Pancreas (tissue), 10 donors: ENCODE measurements around the gene CPTP. TPM values are rescaled to one million over a fixed set of nuclear protein-coding genes. Genes with fewer than 3 reads are reported as not detected.

Experiments
- ATAC-seq, 4 donors: fragments of 200-7000 bp; cut with Tn5 transposase; one replicate each; pipeline versions ENCODE4 v1.8.0 to v1.9.1; 2020; ENCODE audit warnings: mild to moderate bottlenecking in 4 of 4, moderate library complexity in 4 of 4
- DNase-seq, 6 donors: peaks; one replicate each; pipeline ENCODE4 v3.0.0-alpha.2; 2020
- FAIRE-seq: peaks from 2 replicates; lab custom pipeline; 2012; peaks lifted over from hg19 to GRCh38; lab: Jason Lieb, UNC
- H3K27ac ChIP-seq, 4 donors: fragments of 200-600 bp; sonication (generic); 1 replicate in 3 of 4; 2 replicates in 1 of 4; pipeline versions ENCODE4 v1.5.0 to v1.8.0; 2020
- H3K27me3 ChIP-seq, 4 donors: fragments of 200-600 bp; one replicate each; pipeline ENCODE4 v1.8.0; 2021
- H3K36me3 ChIP-seq, 3 donors: fragments of 200-600 bp; sonication (generic) in 1 of 3; one replicate each; pipeline versions ENCODE4 v1.5.0 to v1.8.0; 2020 to 2021
- H3K4me1 ChIP-seq, 3 donors: fragments of 200-600 bp; one replicate each; pipeline ENCODE4 v1.8.0; 2021
- H3K4me3 ChIP-seq, 4 donors: fragments of 200-600 bp; sonication (generic) in 2 of 4; one replicate each; pipeline versions ENCODE4 v1.5.0 to v1.8.0; 2020 to 2021
- H3K9me3 ChIP-seq, 4 donors: fragments of 200-600 bp; one replicate each; pipeline ENCODE4 v1.8.0; 2021
- CTCF ChIP-seq, 4 donors: fragments of 200-600 bp; sonication (generic) in 3 of 4; IDR thresholded peaks; one replicate each; pipeline versions ENCODE4 v1.5.0 to v1.8.0; 2021; ENCODE audit warnings: antibody characterized with exemption in 4 of 4
- WGBS, 2 donors: extraction: QIAGEN DNeasy Blood & Tissue Kit; methylation state at CpG; one replicate each; pipeline ENCODE4 v1.1.7; 2013; 5-methylcytosine and 5-hydroxymethylcytosine counted together
- intact Hi-C, 3 donors: fragments of 100-400 bp; cut with DNase I; formaldehyde crosslinking; loops; one replicate each; pipeline versions ENCODE4 v1.11.1 to v1.14.2; 2022
- polyA plus RNA-seq, 2 donors: library from polyadenylated mRNA; stranded (reverse); fragments of 200-250 nt; gene quantifications; one replicate each; pipeline ENCODE4 v1.2.3, GENCODE V29; 2013
- total RNA-seq, 6 donors: library from RNA; stranded (reverse); fragmentation: NEBNext Ultra II Directional in 4 of 6; extraction: Animal tissue kit (Norgen Biotek cat#: 25700) in 4 of 6; gene quantifications; one replicate each; pipeline versions ENCODE4 v1.2.1 to v1.2.4, GENCODE V29; 2021 to 2023
- donor health status: healthy with polysubstance abuse.
- donor health status: DM: no; HTN: no; CAD: no; lungs with moderate emphysema.
- donor health status: DM: no; HTN: no; CAD: no.
- donor health status: control.
- donor health status: control.
- donor health status: Bipolar disorder and iron deficiency.
- donor health status: DM: yes; HTN: yes; CAD: no.
- donor health status: DM: no; HTN: no; CAD: no.
- donor health status: DM: no; HTN: no; CAD: no.
- donor health status: DM: yes; HTN: yes; CAD: no.

Gene CPTP
- total and polyA plus RNA-seq, 8 donors: 8.0 to 22.0 (median 11.2) TPM

- FAIRE-seq (no peak), DNase-seq (no peak), ATAC-seq (no peak)
- no peaks in the 10 kb centered on the region for H3K4me1 ChIP-seq
- H3K27ac ChIP-seq: no peak overlapping the region
- H3K9me3 ChIP-seq: no peaks in the 10 kb centered on the region
- H3K27me3 ChIP-seq: no peaks in the 10 kb centered on the region
- TF ChIP-seq CTCF (IDR thresholded peaks at IDR 0.05): no peak
- intact Hi-C loops: no loop called here
- peaks cover 0 to 22% (median 5%) of the 10 kb centered on the region in 3 donors for H3K36me3 ChIP-seq
- WGBS, 2 donors: 95 to 96% methylated on average over 28 to 32 of the region's 32 CpGs
- no peak overlapping the region for H3K4me3 ChIP-seq
Observed at GRCh38 chr1:1336931-1337792, 12.6 kb downstream of the CPTP start.

- Histone ChIP-seq H3K4me3 (no peak overlapping the region), H3K27ac (no peak overlapping the region), H3K4me1 (no peaks in the 10 kb centered on the region), H3K27me3 (no peaks in the 10 kb centered on the region), H3K36me3 (peaks cover 0 to 22% (median 5%) of the 10 kb centered on the region in 3 donors), H3K9me3 (no peaks in the 10 kb centered on the region)
- no peak for FAIRE-seq
- intact Hi-C loops: no loop called here
- ATAC-seq: peak in 2 of 4 donors; percentile 47 to 51
- no peak for DNase-seq
- 84 to 86% methylated on average over 14 to 18 of the region's 18 CpGs for WGBS, 2 donors
- TF ChIP-seq CTCF (IDR thresholded peaks at IDR 0.05): no peak
Observed at GRCh38 chr1:1337793-1338147, 13.2 kb downstream of the CPTP start.

- no peak for DNase-seq
- no peaks in the 10 kb centered on the region for H3K27me3 ChIP-seq
- no peak for FAIRE-seq
- H3K36me3 ChIP-seq: peaks cover 0 to 22% (median 5%) of the 10 kb centered on the region in 3 donors
- no peaks in the 10 kb centered on the region for H3K4me1 ChIP-seq
- WGBS, 2 donors: 96% methylated on average over 33 to 36 of the region's 36 CpGs
- no peak overlapping the region for H3K27ac ChIP-seq
- intact Hi-C loops: no loop called here
- no peaks in the 10 kb centered on the region for H3K9me3 ChIP-seq
- no peak for TF ChIP-seq CTCF (IDR thresholded peaks at IDR 0.05)
- no peak overlapping the region for H3K4me3 ChIP-seq
- ATAC-seq: no peak
Observed at GRCh38 chr1:1338278-1338677, 13.7 kb downstream of the CPTP start.

GRCh38 chr1:1340185-1340584 lies 15.6 kb downstream of the CPTP start:
- Histone ChIP-seq H3K4me1 (peaks cover 0 to 1% (median 0%) of the 10 kb centered on the region in 3 donors), H3K27me3 (no peaks in the 10 kb centered on the region), H3K9me3 (no peaks in the 10 kb centered on the region), H3K27ac (no peak overlapping the region), H3K36me3 (peaks cover 0 to 22% (median 5%) of the 10 kb centered on the region in 3 donors), H3K4me3 (no peak overlapping the region)
- intact Hi-C loops: no loop called here
- no peak for TF ChIP-seq CTCF (IDR thresholded peaks at IDR 0.05)
- no peak for ATAC-seq
- no peak for FAIRE-seq
- WGBS, 2 donors: 91 to 93% methylated on average over 23 of the region's 23 CpGs
- DNase-seq: no peak
